GM13976 (cell line): ENCODE results near the gene APOBEC3H.
A peak's percentile ranks its signal among the peaks of the same experiment; 100 is the strongest.

Source experiments
- DNase-seq: peaks from one replicate; pipeline ENCODE4 v3.0.0; 2012; ENCODE audit warnings: low spot score
- in situ Hi-C: fragments of 300-500 bp; cut with MboI; formaldehyde crosslinking; loops from one replicate; pipeline ENCODE4 v1.12.0; 2022; ENCODE audit warnings: low sequenced_read_pairs, mixed read lengths, inconsistent platforms; ENCODE audit not compliant: unreplicated experiment
- TF ChIP-seq, protein P1 (sequence below): IDR thresholded peaks from 2 replicates; pipeline ENCODE4 v1.5.1; 2012; ENCODE audit warnings: borderline replicate concordance, mild to moderate bottlenecking; ENCODE audit not compliant: insufficient read depth; ENCODE audit errors: extremely low read depth, missing control alignments, control extremely low read depth

APOBEC3H gene

DNA sequence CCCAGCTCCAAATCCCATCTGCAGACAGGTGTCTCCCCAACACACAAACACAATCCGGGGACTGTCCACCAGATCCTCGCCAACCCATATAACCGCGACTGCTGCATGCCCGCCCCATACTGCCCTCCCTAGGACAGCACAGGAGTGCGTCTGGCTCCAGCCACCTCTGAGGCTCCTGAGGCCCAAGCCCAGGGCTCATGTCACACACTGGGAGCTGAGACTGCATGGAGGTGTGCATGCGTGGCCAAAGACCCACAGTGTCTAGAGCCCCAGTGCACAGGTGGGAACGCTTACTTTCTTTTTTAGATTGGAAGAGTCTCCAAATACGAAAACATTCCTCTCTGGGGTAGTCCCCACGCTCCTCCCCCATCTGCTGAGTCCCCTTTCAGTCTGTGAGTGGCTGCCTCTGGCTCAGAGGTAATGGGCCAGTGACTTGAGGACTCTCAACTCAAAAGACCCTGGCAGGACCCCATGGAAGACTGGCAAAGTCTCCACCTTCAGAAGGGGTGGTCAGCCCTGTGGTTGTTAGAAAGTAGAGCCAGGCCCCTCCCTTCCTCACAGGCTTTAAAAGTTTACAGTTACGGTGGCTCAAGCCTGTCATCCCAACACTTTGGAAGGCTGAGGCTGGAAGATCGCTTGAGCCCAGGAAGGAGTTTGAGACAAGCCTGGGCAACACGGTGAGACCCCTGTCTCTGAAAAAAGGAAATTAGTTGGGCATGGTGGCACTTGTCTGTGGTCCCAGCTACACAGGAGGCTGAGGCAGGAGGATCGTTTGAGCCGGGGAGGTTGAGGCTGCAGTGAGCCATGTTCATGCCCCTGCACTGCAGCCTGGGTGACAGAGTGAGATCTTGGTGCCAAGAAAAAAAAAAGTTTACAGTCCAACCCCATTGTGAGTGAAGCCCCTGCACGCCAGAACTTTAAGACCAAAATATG lies 53.1 kb downstream of the APOBEC3H start:
- DNase-seq: no peak
- TF ChIP-seq, protein P1, sequence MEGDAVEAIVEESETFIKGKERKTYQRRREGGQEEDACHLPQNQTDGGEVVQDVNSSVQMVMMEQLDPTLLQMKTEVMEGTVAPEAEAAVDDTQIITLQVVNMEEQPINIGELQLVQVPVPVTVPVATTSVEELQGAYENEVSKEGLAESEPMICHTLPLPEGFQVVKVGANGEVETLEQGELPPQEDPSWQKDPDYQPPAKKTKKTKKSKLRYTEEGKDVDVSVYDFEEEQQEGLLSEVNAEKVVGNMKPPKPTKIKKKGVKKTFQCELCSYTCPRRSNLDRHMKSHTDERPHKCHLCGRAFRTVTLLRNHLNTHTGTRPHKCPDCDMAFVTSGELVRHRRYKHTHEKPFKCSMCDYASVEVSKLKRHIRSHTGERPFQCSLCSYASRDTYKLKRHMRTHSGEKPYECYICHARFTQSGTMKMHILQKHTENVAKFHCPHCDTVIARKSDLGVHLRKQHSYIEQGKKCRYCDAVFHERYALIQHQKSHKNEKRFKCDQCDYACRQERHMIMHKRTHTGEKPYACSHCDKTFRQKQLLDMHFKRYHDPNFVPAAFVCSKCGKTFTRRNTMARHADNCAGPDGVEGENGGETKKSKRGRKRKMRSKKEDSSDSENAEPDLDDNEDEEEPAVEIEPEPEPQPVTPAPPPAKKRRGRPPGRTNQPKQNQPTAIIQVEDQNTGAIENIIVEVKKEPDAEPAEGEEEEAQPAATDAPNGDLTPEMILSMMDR: no peak
- in situ Hi-C loops: loop anchor here (25.0 kb wide), 1 partner anchor 362 kb away; the partner anchor contains the start of genes ATF4 and MIEF1

DNA sequence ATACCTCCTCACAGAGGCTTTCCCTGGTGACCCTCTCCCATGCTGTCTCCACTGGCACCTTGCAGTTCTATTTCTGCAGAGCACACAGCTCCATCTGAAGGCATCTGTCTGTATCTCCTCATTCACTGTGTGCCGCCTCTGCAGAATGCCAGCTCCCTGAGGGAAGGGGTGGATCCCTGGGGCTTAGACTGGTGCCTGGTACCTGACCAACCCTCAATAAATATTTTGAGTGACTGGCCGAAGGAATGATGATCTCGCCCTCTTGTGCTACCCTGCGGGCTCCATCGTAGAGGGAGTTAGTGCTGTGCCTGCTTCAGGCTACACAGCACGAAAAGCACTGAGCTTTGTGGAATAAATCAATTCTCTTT lies 53.8 kb downstream of the APOBEC3H start:
- in situ Hi-C loops: loop anchor here (25.0 kb wide), 1 partner anchor 361 kb away; the partner anchor contains the start of genes ATF4 and MIEF1
- TF ChIP-seq, protein P1: no peak
- no peak for DNase-seq

DNA sequence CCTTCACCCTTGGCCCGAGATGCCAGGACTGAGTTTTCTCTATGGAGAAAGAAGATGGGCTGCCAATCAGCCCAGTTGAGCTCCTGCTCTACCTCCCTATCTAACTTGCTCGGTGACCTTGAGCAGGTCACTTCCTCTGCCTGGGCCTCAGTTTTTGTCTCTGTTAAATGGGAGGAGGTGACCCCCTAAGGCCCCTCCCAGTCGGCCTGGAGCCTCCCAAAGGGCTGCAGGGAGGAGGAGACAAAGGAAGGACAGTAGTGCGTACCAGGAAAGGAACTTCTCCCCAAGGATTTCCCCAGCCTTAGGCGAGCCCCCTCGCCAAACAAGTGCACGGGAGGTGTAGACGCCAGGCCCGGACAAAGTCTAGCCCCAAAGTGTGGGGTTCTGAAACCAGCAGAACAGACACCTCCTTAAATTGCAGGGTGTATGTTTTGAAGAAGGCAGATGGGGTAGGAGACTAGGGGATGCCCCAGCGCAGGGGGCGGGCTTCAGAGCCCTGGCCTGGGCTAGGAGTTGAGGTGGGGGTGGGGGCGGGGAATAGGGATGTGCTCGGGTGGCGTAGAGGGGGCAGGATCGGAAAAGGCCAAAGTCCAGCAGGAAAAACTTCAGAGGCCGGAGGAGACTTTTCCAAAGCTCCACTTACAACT lies 54.4 kb downstream of the APOBEC3H start:
- DNase-seq: no peak
- in situ Hi-C loops: loop anchor here (25.0 kb wide), 1 partner anchor 361 kb away; the partner anchor contains the start of genes ATF4 and MIEF1
- TF ChIP-seq, protein P1: no peak

DNA sequence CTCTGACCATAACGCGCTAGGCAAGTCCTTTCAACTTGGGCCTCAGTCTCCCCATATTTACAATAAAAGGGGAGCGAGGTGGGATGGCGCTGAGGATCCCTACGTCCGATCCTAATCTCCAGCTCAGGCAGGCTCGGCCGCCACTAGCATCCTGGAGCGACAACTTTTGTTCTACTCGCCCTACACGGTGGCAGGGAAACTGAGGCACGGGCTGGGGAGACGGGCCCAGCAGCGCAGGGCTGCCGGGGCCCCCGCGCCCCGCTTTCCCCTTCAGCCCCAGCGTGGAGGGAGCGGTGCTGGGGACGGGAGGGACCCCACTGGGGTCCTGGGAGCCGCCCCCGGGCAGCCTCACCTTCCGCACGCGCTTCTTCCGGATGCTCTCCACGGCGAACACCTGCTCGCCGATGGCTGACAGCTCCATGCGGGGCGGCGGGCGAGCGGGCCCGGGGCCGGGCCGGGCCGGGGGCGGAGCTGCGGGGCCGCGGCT lies 55.0 kb downstream of the APOBEC3H start:
- in situ Hi-C loops: loop anchor here (25.0 kb wide), 1 partner anchor 360 kb away; the partner anchor contains the start of genes ATF4 and MIEF1
- no peak for DNase-seq
- TF ChIP-seq, protein P1: no peak

DNA sequence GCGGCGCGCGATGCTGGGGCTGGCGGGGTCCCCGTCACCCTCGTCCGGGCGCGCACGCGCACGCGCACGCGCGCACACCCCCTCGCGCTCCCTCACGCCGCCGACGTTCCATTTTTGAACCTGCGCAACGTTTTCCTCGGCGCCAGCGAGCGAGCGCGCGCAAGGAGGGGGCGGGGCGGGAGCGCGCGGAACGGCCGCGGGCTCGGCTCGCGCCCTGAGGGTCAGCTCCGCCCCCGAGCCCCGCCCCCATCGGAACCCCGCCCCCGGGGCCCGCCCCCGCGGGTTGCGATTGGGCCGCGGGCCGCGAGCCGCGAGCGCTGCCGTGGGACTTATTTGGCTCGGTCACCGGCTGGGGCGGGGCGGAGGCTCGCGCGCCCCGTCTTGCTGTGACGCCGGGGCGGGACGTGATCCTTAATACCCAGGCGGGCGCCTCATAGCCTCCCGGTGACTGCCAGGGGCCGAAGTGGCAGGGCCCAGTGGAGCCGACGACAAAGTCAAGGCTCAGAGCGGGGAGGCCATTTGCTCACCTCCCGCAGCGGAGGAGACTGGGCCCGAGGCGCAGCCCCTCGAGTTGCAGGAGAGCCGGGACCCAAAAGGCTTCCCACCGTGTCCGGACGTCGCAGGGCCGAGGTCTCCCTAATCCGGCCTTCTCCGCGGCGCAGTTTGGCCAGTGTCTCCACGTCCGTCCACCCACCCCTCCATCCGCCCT lies 55.6 kb downstream of the APOBEC3H start, which contains the start of gene CBX7:
Gene CBX7, minus strand, starts transcription at position 170 of the 709 bp plus-strand sequence. CDS start 236 bp downstream, outside the sequence.
- peak; percentile 99 for DNase-seq
- TF ChIP-seq, protein P1: no peak
- in situ Hi-C loops: loop anchor here (25.0 kb wide), 1 partner anchor 360 kb away; the partner anchor contains the start of genes ATF4 and MIEF1
